ENCODE measurements around the gene TPPP2. TPM values are rescaled to one million over a fixed set of nuclear protein-coding genes. Genes with fewer than 3 reads are reported as not detected.

The TPPP2 gene
- total RNA-seq, 2 donors from 2014 or later = 0.73 to 1.7 TPM

GRCh38 chr14:21047378-21047781 is 17.4 kb downstream of the TPPP2 start:
- no peak overlapping the region for H3K4me3 ChIP-seq (ENCODE audit: low read length)
- no peak overlapping the region for H3K27ac ChIP-seq (ENCODE audit: low read depth, low read length)
- Mint-ChIP-seq H3K36me3 (ENCODE audit: low read depth) (no peaks in the 10 kb centered on the region), H3K27ac (no peak overlapping the region), H3K4me3 (no peak overlapping the region), H3K27me3 (ENCODE audit: insufficient read depth) (peaks cover 23% of the 10 kb centered on the region), H3K9me3 (no peaks in the 10 kb centered on the region), H3K4me1 (peaks cover 5% of the 10 kb centered on the region)
- DNase-seq = no peak
- 96 to 97% methylated on average over 2 of the region's 2 CpGs for WGBS, 2 experiments (ENCODE audit: insufficient coverage in 1 of 2, insufficient read length in 1 of 2)
- no peaks in the 10 kb centered on the region for H3K36me3 ChIP-seq (ENCODE audit: control insufficient read depth, insufficient read depth, low read length)
- no peaks in the 10 kb centered on the region for H3K9me3 ChIP-seq (ENCODE audit: control insufficient read depth, low read length)
- no peaks in the 10 kb centered on the region for H3K4me1 ChIP-seq (ENCODE audit: control insufficient read depth, insufficient read depth, low read length)
- peaks cover 8% of the 10 kb centered on the region for H3K27me3 ChIP-seq (ENCODE audit: control insufficient read depth, insufficient read depth, low read length, poor library complexity, severe bottlenecking)
- TF ChIP-seq, protein P1, sequence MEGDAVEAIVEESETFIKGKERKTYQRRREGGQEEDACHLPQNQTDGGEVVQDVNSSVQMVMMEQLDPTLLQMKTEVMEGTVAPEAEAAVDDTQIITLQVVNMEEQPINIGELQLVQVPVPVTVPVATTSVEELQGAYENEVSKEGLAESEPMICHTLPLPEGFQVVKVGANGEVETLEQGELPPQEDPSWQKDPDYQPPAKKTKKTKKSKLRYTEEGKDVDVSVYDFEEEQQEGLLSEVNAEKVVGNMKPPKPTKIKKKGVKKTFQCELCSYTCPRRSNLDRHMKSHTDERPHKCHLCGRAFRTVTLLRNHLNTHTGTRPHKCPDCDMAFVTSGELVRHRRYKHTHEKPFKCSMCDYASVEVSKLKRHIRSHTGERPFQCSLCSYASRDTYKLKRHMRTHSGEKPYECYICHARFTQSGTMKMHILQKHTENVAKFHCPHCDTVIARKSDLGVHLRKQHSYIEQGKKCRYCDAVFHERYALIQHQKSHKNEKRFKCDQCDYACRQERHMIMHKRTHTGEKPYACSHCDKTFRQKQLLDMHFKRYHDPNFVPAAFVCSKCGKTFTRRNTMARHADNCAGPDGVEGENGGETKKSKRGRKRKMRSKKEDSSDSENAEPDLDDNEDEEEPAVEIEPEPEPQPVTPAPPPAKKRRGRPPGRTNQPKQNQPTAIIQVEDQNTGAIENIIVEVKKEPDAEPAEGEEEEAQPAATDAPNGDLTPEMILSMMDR (conservative IDR thresholded peaks at IDR 0.05) = no peak
- H3K9ac ChIP-seq (ENCODE audit: extremely low read depth, low read length, poor library complexity, severe bottlenecking) = no peak overlapping the region

GRCh38 chr14:21048638-21049037 is 18.6 kb downstream of the TPPP2 start:
- Histone ChIP-seq H3K27me3 (ENCODE audit: control insufficient read depth, insufficient read depth, low read length, poor library complexity, severe bottlenecking) (peaks cover under 1% of the 10 kb centered on the region), H3K4me1 (ENCODE audit: control insufficient read depth, insufficient read depth, low read length) (no peaks in the 10 kb centered on the region), H3K9me3 (ENCODE audit: control insufficient read depth, low read length) (no peaks in the 10 kb centered on the region), H3K27ac (ENCODE audit: low read depth, low read length) (no peak overlapping the region), H3K36me3 (ENCODE audit: control insufficient read depth, insufficient read depth, low read length) (no peaks in the 10 kb centered on the region), H3K4me3 (ENCODE audit: low read length) (no peak overlapping the region), H3K9ac (ENCODE audit: extremely low read depth, low read length, poor library complexity, severe bottlenecking) (no peak overlapping the region)
- Mint-ChIP-seq H3K9me3 (no peaks in the 10 kb centered on the region), H3K27me3 (ENCODE audit: insufficient read depth) (peaks cover 10% of the 10 kb centered on the region), H3K36me3 (ENCODE audit: low read depth) (no peaks in the 10 kb centered on the region), H3K27ac (no peak overlapping the region), H3K4me1 (peaks cover 5% of the 10 kb centered on the region), H3K4me3 (no peak overlapping the region)
- WGBS, 2 experiments (ENCODE audit: insufficient coverage in 1 of 2, insufficient read length in 1 of 2) = 67 to 88% methylated on average over 1 to 2 of the region's 2 CpGs
- DNase-seq = no peak
- TF ChIP-seq, protein P1 (conservative IDR thresholded peaks at IDR 0.05) = no peak

DNA sequence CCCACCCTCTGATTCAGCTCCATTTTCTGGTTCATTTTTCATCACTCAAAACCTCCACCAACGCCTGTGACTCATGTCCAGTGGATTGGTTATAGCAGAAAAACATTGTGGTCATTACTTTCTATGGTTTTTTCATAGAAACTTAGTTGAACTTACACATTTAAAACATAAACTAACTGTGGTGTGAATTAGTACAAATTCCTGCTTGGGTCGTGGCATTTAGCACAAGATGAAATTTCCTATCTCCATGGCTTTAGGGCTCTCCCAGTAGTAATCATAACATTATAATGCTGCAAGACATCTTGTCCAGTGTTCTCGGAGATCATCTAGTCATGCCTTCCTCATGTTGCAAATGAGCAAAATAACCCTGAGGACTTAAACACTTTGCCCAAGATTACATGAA is 19.3 kb downstream of the TPPP2 start:
- Mint-ChIP-seq H3K4me1 (peaks cover 7% of the 10 kb centered on the region), H3K36me3 (ENCODE audit: low read depth) (no peaks in the 10 kb centered on the region), H3K27me3 (ENCODE audit: insufficient read depth) (peaks cover 8% of the 10 kb centered on the region), H3K4me3 (no peak overlapping the region), H3K9me3 (no peaks in the 10 kb centered on the region), H3K27ac (no peak overlapping the region)
- WGBS, 2 experiments (ENCODE audit: insufficient coverage in 1 of 2, insufficient read length in 1 of 2) = 70 to 81% methylated on average over 2 to 3 of the region's 3 CpGs
- Histone ChIP-seq H3K4me3 (ENCODE audit: low read length) (no peak overlapping the region), H3K27me3 (ENCODE audit: control insufficient read depth, insufficient read depth, low read length, poor library complexity, severe bottlenecking) (no peaks in the 10 kb centered on the region), H3K27ac (ENCODE audit: low read depth, low read length) (no peak overlapping the region), H3K9ac (ENCODE audit: extremely low read depth, low read length, poor library complexity, severe bottlenecking) (no peak overlapping the region), H3K4me1 (ENCODE audit: control insufficient read depth, insufficient read depth, low read length) (no peaks in the 10 kb centered on the region), H3K36me3 (ENCODE audit: control insufficient read depth, insufficient read depth, low read length) (no peaks in the 10 kb centered on the region), H3K9me3 (ENCODE audit: control insufficient read depth, low read length) (no peaks in the 10 kb centered on the region)
- no peak for DNase-seq
- TF ChIP-seq, protein P1 (conservative IDR thresholded peaks at IDR 0.05) = no peak
